Neural crest cell (in vitro differentiated cells): Measurements from ENCODE around the gene AHNAK. TPM values are rescaled to one million over a fixed set of nuclear protein-coding genes. Genes with fewer than 3 reads are reported as not detected.
"Not testable (repeated sequence)": the region's sequence is repeated elsewhere in the genome, so short reads cannot be mapped to it uniquely, and the experiment has no call there.

ENCODE experiments used
- DNase-seq: peaks from one replicate; pipeline ENCODE4 v3.0.0; 2021; ENCODE audit warnings: low read depth, mixed read lengths, low spot score
- H3K27ac Mint-ChIP-seq: one replicate; pipeline ENCODE4 v1.8.0; 2021; ENCODE audit warnings: mild to moderate bottlenecking, mixed read lengths; ENCODE audit not compliant: unreplicated experiment
- H3K27me3 Mint-ChIP-seq: 2 replicates; pipeline ENCODE4 v1.8.0; 2021; ENCODE audit warnings: low read depth, mild to moderate bottlenecking, mixed read lengths
- H3K36me3 Mint-ChIP-seq: 2 replicates; pipeline ENCODE4 v1.8.0; 2021; ENCODE audit warnings: low read depth, mild to moderate bottlenecking, mixed read lengths
- H3K4me1 Mint-ChIP-seq: 2 replicates; pipeline ENCODE4 v1.8.0; 2021; ENCODE audit warnings: mixed read lengths
- H3K4me3 Mint-ChIP-seq: one replicate; pipeline ENCODE4 v1.8.0; 2021; ENCODE audit warnings: mild to moderate bottlenecking, mixed read lengths
- H3K9me3 Mint-ChIP-seq: 2 replicates; pipeline ENCODE4 v1.8.0; 2021; ENCODE audit warnings: mixed read lengths
- CTCF ChIP-seq: fragments of 200-600 bp; sonication (generic); conservative IDR thresholded peaks from 2 replicates; pipeline ENCODE4 v1.5.0; 2021; ENCODE audit warnings: antibody characterized with exemption, mild to moderate bottlenecking
- total RNA-seq: library from RNA; stranded (reverse); gene quantifications from 2 replicates; pipeline ENCODE4 v1.2.1, GENCODE V29; 2021

Gene AHNAK
- total RNA-seq, 1 donor from 2014 or later = 0.65 TPM

DNA sequence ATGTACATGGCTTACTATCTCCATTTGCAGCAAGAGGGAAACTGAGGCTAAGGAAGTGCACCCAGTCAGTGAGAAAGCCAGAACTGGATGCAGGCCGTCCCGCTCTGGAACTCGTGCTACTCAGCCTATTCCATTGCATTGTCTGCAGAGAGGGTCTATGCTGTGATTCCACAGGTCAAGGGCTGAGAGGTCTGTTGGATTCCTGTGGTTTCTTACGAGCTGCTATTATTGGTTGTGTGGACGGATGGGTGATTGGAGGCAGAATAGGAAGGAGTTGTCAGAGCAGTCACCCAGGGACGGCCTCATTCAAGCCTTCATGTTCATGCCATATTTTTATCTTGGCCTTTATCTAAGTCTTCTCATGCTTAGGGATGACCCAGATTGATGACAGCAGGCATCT, 94.3 kb downstream of the AHNAK start:
- Mint-ChIP-seq H3K27me3 (no peaks in the 10 kb centered on the region), H3K4me1 (no peaks in the 10 kb centered on the region), H3K27ac (no peak overlapping the region), H3K36me3 (no peaks in the 10 kb centered on the region), H3K9me3 (no peaks in the 10 kb centered on the region), H3K4me3 (no peak overlapping the region)
- no peak for TF ChIP-seq CTCF
- no peak for DNase-seq

- peak overlapping the region; percentile 79 for H3K27ac Mint-ChIP-seq
- peaks cover 7% of the 10 kb centered on the region for H3K27me3 Mint-ChIP-seq
- no peaks in the 10 kb centered on the region for H3K4me1 Mint-ChIP-seq
- no peaks in the 10 kb centered on the region for H3K36me3 Mint-ChIP-seq
- no peak overlapping the region for H3K4me3 Mint-ChIP-seq
- H3K9me3 Mint-ChIP-seq = no peaks in the 10 kb centered on the region
- TF ChIP-seq CTCF = no peak
- no peak for DNase-seq
These were observed 95.4 kb downstream of the AHNAK start for GRCh38 chr11:62451241-62451621.

- Mint-ChIP-seq H3K9me3 (no peaks in the 10 kb centered on the region), H3K4me1 (no peaks in the 10 kb centered on the region), H3K4me3 (no peak overlapping the region), H3K36me3 (no peaks in the 10 kb centered on the region), H3K27me3 (peaks cover 7% of the 10 kb centered on the region), H3K27ac (peak overlapping the region; percentile 79)
- no peak for DNase-seq
- TF ChIP-seq CTCF = no peak
These were observed 95.9 kb downstream of the AHNAK start for GRCh38 chr11:62450543-62451240.

DNA sequence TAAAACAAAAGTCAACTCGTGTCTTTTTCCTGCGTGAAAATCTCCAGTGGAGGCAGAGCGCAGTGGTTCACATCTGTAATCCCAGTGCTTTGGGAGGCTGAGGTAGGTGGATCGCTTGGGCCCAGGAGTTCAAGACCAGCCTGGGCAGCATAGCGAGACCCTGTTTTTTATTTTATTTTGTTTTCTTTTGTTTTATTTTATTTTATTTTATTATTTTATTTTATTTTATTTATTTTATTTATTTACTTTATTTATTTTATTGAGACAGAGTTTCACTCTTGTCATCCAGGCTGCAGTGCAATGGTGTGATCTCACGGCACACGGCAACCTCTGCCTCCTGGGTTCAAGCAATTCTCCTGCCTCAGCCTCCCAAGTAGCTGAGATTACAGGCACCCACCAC, 96.7 kb downstream of the AHNAK start:
- not testable (repeated sequence) for DNase-seq, H3K4me1 Mint-ChIP-seq, H3K27ac Mint-ChIP-seq, H3K9me3 Mint-ChIP-seq, H3K36me3 Mint-ChIP-seq, H3K4me3 Mint-ChIP-seq, H3K27me3 Mint-ChIP-seq

- H3K36me3 Mint-ChIP-seq = no peaks in the 10 kb centered on the region
- no peak for DNase-seq
- H3K4me3 Mint-ChIP-seq = no peak overlapping the region
- TF ChIP-seq CTCF = no peak
- no peaks in the 10 kb centered on the region for H3K9me3 Mint-ChIP-seq
- H3K27me3 Mint-ChIP-seq = peaks cover 7% of the 10 kb centered on the region
- H3K27ac Mint-ChIP-seq = no peak overlapping the region
- H3K4me1 Mint-ChIP-seq = no peaks in the 10 kb centered on the region
These were observed 97.2 kb downstream of the AHNAK start for GRCh38 chr11:62449451-62449851.

- Mint-ChIP-seq H3K4me3 (no peak overlapping the region), H3K4me1 (no peaks in the 10 kb centered on the region), H3K27ac (no peak overlapping the region), H3K9me3 (no peaks in the 10 kb centered on the region), H3K27me3 (peaks cover 7% of the 10 kb centered on the region), H3K36me3 (no peaks in the 10 kb centered on the region)
- no peak for TF ChIP-seq CTCF
- no peak for DNase-seq
These were observed 100.5 kb downstream of the AHNAK start for GRCh38 chr11:62446091-62446490.
